GM12874 (cell line): ENCODE results near the gene TMEM200A.

Source experiments
- TF ChIP-seq, protein P1 (sequence below): IDR thresholded peaks from 2 replicates; pipeline ENCODE4 v1.5.1; 2011; ENCODE audit warnings: low read depth, mild to moderate bottlenecking, control low read depth, low read length, moderate library complexity; ENCODE audit not compliant: insufficient read depth

Gene TMEM200A

DNA sequence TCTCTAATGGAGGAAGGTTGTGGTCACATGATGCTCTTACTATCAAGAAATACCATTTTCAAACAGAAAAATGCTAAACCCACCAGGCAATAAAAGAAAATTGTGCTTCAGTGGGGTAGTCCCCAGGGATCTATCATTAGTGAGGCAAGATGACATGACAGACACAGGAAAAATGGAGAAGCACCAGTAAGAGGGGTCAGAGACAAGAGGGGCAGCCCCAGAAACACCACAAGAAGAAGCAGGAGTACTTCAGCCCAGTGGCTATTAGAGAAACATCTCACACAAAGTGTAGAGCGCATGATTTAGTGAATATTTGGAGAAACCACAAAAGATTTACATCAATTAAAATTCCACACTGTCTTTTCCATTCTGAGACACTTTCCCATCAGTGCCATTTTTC lies 10.2 kb upstream of the TMEM200A start:
- TF ChIP-seq, protein P1, sequence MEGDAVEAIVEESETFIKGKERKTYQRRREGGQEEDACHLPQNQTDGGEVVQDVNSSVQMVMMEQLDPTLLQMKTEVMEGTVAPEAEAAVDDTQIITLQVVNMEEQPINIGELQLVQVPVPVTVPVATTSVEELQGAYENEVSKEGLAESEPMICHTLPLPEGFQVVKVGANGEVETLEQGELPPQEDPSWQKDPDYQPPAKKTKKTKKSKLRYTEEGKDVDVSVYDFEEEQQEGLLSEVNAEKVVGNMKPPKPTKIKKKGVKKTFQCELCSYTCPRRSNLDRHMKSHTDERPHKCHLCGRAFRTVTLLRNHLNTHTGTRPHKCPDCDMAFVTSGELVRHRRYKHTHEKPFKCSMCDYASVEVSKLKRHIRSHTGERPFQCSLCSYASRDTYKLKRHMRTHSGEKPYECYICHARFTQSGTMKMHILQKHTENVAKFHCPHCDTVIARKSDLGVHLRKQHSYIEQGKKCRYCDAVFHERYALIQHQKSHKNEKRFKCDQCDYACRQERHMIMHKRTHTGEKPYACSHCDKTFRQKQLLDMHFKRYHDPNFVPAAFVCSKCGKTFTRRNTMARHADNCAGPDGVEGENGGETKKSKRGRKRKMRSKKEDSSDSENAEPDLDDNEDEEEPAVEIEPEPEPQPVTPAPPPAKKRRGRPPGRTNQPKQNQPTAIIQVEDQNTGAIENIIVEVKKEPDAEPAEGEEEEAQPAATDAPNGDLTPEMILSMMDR, result no peak

DNA sequence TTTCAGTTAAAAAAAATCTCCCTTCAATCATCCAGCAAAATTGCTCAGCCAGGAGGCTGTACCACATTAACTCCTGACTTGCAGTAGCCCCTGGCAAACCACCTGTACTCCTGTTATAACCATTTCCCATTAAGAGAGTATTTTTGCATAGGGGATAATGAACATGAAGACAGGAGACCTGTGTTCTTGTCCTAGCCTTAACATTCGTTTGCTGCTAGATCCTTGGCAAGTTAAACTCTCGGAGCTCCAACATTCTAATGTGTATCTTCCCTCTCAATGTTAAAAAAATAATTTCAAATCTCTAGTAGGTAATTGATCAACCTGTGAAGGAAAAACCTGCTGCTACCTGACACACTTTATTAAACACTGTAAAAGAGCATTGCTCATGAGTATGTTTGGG lies 8.4 kb upstream of the TMEM200A start:
- TF ChIP-seq, protein P1, result no peak

DNA sequence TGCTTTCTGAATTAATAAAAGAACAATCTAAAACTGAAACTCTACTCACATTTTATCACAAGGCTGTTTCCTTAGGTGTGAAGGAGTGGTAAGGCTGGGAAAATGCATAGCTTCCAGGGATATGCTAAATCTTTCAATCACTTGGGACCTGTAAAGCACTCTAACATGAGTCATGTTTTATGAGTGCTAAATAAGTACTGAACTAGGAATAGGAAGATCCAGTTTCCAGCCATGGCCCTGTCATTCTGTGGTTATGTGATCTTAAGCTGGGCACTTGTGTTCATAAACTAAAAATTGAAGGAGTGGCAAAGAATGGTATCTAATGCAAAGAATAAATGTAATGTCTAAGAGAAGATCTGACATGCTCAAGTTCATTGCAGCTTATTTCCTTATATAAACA lies 6.1 kb upstream of the TMEM200A start:
- TF ChIP-seq, protein P1, result no peak

DNA sequence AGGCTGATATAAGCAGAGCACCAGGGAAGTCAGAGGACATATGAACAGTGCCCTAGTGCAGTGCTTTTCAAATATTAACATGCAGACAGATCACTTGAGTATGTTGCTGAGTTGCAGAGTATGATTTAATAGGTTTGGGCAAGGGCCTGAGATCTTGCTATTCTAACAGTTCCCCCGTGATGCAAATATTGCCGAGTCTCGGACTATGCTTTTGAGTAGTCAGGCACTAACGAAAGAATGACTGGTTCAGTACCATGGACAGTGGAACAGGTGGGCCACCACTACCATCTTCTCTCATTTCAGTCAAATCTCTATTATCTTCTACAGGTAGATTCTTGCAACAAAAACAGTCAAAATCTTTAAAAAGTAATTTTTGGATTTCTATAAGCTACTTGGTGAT lies 3.7 kb upstream of the TMEM200A start:
- TF ChIP-seq, protein P1, result no peak

DNA sequence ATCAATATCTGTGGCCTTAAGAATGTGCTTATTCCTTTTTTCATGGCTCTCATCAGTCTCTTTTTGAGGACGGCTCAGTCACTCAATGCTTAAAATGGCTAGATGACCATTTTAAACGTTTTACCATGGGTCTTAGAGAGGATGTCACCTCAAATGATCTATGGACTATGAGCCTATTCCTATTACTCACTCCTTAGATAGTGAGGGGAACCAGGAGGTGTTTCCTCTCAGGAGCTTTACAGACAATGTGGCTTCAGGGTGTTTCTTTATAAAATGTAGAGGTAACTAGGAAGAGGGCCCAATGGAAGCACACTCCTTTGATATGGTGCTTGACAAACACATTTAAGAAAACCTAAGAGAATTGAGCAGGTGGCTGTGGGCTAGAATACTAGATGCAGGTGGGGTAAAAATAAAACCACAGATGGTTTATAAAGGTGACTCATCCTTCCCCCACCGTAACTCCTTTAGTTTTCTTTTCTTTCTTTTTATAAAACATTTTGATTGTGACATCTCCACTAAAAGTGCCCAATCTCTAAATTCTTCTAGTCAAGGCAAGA lies 1.5 kb upstream of the TMEM200A start:
- TF ChIP-seq, protein P1, result no peak

DNA sequence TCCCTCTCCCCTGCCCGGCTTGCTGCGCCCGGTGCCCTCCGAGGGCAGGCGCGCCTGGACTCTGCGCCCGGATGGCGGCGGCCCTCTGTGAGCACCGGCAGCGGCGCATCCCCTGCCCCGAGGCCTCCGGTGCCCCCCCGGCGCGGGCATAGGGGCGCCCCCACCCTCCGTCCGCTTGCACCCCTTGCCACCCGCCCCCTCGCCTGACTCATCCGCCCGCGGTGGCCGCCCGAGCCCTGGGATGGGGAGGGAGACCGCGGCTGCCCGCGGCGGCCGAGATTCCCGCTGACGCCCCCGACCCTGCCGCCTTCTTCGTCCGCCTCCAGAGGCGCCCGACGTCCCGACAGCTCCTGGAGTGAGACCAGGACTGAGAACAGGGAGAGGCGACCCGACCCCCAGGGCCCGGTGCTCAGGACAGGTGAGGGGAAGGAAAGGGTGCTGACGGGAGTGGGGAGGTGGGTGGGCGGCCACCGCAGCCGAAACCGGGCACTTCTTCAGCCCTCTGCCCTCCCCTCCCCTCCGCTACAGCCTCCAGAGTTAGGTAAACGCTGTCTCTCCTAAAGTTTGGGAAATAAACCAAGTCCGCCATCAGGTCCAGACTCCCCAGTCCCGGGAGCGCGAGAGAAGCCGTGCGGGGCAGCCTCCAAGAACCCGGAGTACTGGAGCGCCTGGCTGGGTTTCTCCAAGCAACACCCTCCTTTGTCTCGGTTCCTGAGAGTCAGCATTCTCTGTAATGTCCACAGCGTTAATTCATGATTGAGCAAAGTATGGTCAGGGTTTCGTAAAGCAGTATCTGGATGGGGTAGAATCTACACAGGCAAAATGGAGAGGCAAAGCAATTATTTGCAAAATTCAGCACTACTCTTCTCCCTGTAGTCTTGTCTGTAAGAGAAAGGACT lies 539 bp downstream of the TMEM200A start:
- TF ChIP-seq, protein P1, result 0 out of 2 replicates have a peak, but pooled peaks have one; percentile 9

DNA sequence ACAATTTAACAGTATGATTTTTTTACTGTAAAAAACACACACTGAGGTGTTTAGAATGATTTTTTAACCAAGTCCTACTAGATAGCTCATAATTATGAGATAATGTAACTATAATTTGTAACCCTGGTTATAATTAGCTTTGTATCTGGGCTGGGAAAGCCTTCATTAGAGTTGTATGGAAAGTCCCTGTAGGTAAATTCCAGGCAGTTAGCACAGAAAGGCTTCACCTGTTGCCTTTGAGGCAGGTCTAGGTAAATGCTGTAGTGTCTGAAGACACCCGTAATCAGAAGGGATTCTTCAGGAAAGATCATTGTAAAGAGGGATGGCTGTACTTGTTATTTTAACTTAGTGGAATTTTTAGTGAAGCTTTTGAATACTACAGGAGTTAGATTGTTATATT lies 1.9 kb downstream of the TMEM200A start:
- TF ChIP-seq, protein P1, result no peak
